NT2/D1 (cell line): ENCODE measurements around the gene ACOT9.

Experiments
- SUZ12 ChIP-seq: IDR thresholded peaks from 2 replicates; pipeline ENCODE4 v1.6.1; 2011; ENCODE audit not compliant: insufficient read length, insufficient read depth; ENCODE audit errors: extremely low read depth
- YY1 ChIP-seq: IDR thresholded peaks from 2 replicates; pipeline ENCODE4 v1.6.1; 2011; ENCODE audit not compliant: insufficient read length, insufficient read depth
- ZNF274 ChIP-seq: IDR thresholded peaks from 2 replicates; pipeline ENCODE4 v1.6.1; 2011; ENCODE audit warnings: mild to moderate bottlenecking, low read depth, low read length

- TF ChIP-seq ZNF274: no peak
- no peak for TF ChIP-seq SUZ12
- no peak for TF ChIP-seq YY1
Measured at GRCh38 chrX:23720117-23720677, 22.9 kb downstream of the ACOT9 start.
